ENCODE measurements around the gene NCAPD2. TPM values are rescaled to one million over a fixed set of nuclear protein-coding genes. Genes with fewer than 3 reads are reported as not detected.

Gene NCAPD2
- total RNA-seq, 2 experiments from 2014 or later: 195 to 196 TPM

- POLR2A ChIA-PET: interaction anchor here (1.0 to 18.1 kb wide), 5 partner anchors 9 to 18 kb away, joined by 3 to 264 read pairs (median 5); partner anchors contain the start of gene GAPDH
- Mint-ChIP-seq H3K9me3 (no peaks in the 10 kb centered on the region), H3K36me3 (ENCODE audit: low read depth) (peaks cover 24% of the 10 kb centered on the region), H3K4me1 (ENCODE audit: low read depth) (peaks cover 39% of the 10 kb centered on the region), H3K27ac (no peak overlapping the region), H3K27me3 (no peaks in the 10 kb centered on the region), H3K4me3 (no peak overlapping the region)
- TF ChIP-seq CTCF (IDR thresholded peaks at IDR 0.05): no peak
- ATAC-seq (no peak), DNase-seq (no peak)
- CTCF ChIA-PET: interaction anchor here (1.0 to 6.1 kb wide), 5 partner anchors 8 to 50 kb away, joined by 3 to 68 read pairs (median 5); no protein-coding TSS in a partner anchor
- intact Hi-C loops (cut with micrococcal nuclease): no loop called here
These were observed 56.6 kb downstream of the NCAPD2 start for GRCh38 chr12:6550294-6551062.

GRCh38 chr12:6551063-6551461 is 57.2 kb downstream of the NCAPD2 start:
- Mint-ChIP-seq H3K4me1 (ENCODE audit: low read depth) (peaks cover 39% of the 10 kb centered on the region), H3K27ac (no peak overlapping the region), H3K9me3 (no peaks in the 10 kb centered on the region), H3K27me3 (no peaks in the 10 kb centered on the region), H3K4me3 (no peak overlapping the region), H3K36me3 (ENCODE audit: low read depth) (peaks cover 19% of the 10 kb centered on the region)
- CTCF ChIA-PET: interaction anchor here (1.0 to 6.1 kb wide), 3 partner anchors 12 to 49 kb away, joined by 3 to 68 read pairs (median 9); no protein-coding TSS in a partner anchor
- intact Hi-C loops (cut with micrococcal nuclease): no loop called here
- ATAC-seq: no peak
- TF ChIP-seq CTCF (IDR thresholded peaks at IDR 0.05): no peak
- POLR2A ChIA-PET: interaction anchor here (1.0 to 18.1 kb wide), 5 partner anchors 9 to 19 kb away, joined by 3 to 264 read pairs (median 5); partner anchors contain the start of gene GAPDH
- DNase-seq: no peak

GRCh38 chr12:6551496-6552139 is 57.7 kb downstream of the NCAPD2 start:
- Mint-ChIP-seq H3K36me3 (ENCODE audit: low read depth) (peaks cover 22% of the 10 kb centered on the region), H3K9me3 (no peaks in the 10 kb centered on the region), H3K27me3 (no peaks in the 10 kb centered on the region), H3K4me1 (ENCODE audit: low read depth) (peaks cover 42% of the 10 kb centered on the region), H3K27ac (no peak overlapping the region), H3K4me3 (no peak overlapping the region)
- intact Hi-C loops (cut with micrococcal nuclease): no loop called here
- DNase-seq (no peak), ATAC-seq (no peak)
- no peak for TF ChIP-seq CTCF (IDR thresholded peaks at IDR 0.05)
- POLR2A ChIA-PET: interaction anchor here (1.0 to 18.1 kb wide), 5 partner anchors 9 to 19 kb away, joined by 3 to 264 read pairs (median 4); partner anchors contain the start of gene GAPDH
- CTCF ChIA-PET: interaction anchor here (1.0 to 6.1 kb wide), 4 partner anchors 12 to 49 kb away, joined by 3 to 68 read pairs (median 6); no protein-coding TSS in a partner anchor

- ChIA-PET CTCF (interaction anchor here (1.0 to 6.1 kb wide), 5 partner anchors 9 to 127 kb away, joined by 3 to 68 read pairs (median 9); no protein-coding TSS in a partner anchor), POLR2A (interaction anchor here (1.1 to 18.1 kb wide), 2 partner anchors 9 to 14 kb away, joined by 3 to 264 read pairs; partner anchors contain the start of gene GAPDH)
- Mint-ChIP-seq H3K4me3 (no peak overlapping the region), H3K9me3 (no peaks in the 10 kb centered on the region), H3K4me1 (ENCODE audit: low read depth) (peaks cover 48% of the 10 kb centered on the region), H3K27me3 (no peaks in the 10 kb centered on the region), H3K27ac (no peak overlapping the region), H3K36me3 (ENCODE audit: low read depth) (peaks cover 27% of the 10 kb centered on the region)
- intact Hi-C loops (cut with micrococcal nuclease): no loop called here
- no peak for DNase-seq
- TF ChIP-seq CTCF (IDR thresholded peaks at IDR 0.05): no peak
- ATAC-seq: no peak
These were observed 58.2 kb downstream of the NCAPD2 start for GRCh38 chr12:6552140-6552551.

Data from activated CD8-positive, alpha-beta T cell treated with anti-CD3 and anti-CD28 coated beads for 36 hours (primary cell).